Measurements from ENCODE around the gene EIPR1.

The EIPR1 gene

DNA sequence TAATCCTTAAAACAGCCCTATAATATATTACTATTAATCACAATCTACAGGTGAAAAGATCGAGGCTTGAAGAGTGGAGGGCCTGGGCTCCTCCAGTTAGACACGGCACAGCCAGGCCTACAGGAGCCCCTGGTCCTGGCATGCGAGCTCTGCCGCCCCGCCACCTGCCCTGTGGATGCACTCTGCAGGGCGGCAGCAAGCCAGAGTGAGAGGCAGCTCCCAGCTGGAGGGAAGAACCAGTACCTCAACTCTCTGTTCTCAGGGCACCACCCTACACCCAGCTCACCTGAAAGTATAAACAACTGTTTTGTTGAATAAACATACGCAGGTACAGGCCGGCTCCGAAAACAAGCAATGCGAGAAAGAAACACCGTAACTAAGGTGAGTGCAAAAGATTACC lies 34.6 kb downstream of the EIPR1 start:
- no peak for TF ChIP-seq ZFX (IDR thresholded peaks at IDR 0.05)
- TF ChIP-seq, protein P1, sequence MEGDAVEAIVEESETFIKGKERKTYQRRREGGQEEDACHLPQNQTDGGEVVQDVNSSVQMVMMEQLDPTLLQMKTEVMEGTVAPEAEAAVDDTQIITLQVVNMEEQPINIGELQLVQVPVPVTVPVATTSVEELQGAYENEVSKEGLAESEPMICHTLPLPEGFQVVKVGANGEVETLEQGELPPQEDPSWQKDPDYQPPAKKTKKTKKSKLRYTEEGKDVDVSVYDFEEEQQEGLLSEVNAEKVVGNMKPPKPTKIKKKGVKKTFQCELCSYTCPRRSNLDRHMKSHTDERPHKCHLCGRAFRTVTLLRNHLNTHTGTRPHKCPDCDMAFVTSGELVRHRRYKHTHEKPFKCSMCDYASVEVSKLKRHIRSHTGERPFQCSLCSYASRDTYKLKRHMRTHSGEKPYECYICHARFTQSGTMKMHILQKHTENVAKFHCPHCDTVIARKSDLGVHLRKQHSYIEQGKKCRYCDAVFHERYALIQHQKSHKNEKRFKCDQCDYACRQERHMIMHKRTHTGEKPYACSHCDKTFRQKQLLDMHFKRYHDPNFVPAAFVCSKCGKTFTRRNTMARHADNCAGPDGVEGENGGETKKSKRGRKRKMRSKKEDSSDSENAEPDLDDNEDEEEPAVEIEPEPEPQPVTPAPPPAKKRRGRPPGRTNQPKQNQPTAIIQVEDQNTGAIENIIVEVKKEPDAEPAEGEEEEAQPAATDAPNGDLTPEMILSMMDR (conservative IDR thresholded peaks at IDR 0.05), result no peak
- H3K27ac ChIP-seq, result no peak overlapping the region

GRCh38 chr2:3342324-3342723 lies 35.3 kb downstream of the EIPR1 start:
- H3K27ac ChIP-seq, result no peak overlapping the region
- TF ChIP-seq, protein P1 (conservative IDR thresholded peaks at IDR 0.05), result no peak
- TF ChIP-seq ZFX (IDR thresholded peaks at IDR 0.05), result no peak

GRCh38 chr2:3341336-3341735 lies 36.3 kb downstream of the EIPR1 start:
- TF ChIP-seq, protein P1 (conservative IDR thresholded peaks at IDR 0.05), result no peak
- TF ChIP-seq ZFX (IDR thresholded peaks at IDR 0.05), result no peak
- H3K27ac ChIP-seq, result no peak overlapping the region

DNA sequence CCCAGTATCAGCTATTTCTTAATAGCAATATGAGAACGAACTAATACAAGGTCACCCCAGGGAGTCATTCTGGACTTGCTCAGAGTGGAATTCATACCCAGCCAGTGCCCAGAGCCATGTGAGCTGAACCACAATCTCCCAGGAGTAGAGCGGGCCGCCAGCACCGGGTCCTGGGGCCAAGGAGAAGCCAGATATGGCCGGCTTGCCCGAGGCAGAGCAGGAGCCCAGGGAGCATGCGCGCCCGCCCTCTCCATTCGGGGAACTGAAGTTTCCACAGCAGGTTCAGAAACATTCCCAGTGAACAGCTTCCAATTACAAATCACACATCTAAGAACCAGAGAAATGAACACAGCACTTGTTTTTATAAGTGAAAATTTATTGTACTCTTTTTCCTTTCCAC lies 37.5 kb downstream of the EIPR1 start:
- TF ChIP-seq, protein P1 (conservative IDR thresholded peaks at IDR 0.05), result no peak
- TF ChIP-seq ZFX (IDR thresholded peaks at IDR 0.05), result no peak
- H3K27ac ChIP-seq, result no peak overlapping the region

- TF ChIP-seq, protein P1 (conservative IDR thresholded peaks at IDR 0.05), result no peak
- no peak for TF ChIP-seq ZFX (IDR thresholded peaks at IDR 0.05)
- H3K27ac ChIP-seq, result no peak overlapping the region
Measured at GRCh38 chr2:3338340-3338739, 39.3 kb downstream of the EIPR1 start.

DNA sequence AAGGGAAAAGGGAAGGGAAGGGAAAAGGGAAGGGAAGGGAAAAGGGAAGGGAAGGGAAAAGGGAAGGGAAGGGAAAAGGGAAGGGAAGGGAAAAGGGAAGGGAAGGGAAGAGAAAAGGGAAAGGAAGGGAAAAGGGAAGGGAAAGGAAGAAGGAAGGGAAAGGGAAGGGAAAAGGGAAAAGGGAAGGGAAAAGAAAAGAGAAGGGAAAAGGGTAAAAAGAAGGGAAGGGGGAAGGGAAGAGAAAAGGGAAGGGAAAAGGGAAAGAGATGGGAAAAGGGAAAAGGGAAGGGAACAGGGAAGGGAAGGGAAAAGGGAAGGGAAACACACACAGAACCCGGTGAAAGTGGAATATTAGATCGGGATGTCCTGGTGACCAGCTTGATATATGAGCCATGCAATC lies 40.8 kb downstream of the EIPR1 start:
- no peak for TF ChIP-seq ZFX (IDR thresholded peaks at IDR 0.05)
- TF ChIP-seq, protein P1 (conservative IDR thresholded peaks at IDR 0.05), result no peak
- no peak overlapping the region for H3K27ac ChIP-seq

GRCh38 chr2:3334392-3335345 lies 42.9 kb downstream of the EIPR1 start:
- H3K27ac ChIP-seq, result no peak overlapping the region
- TF ChIP-seq, protein P1 (conservative IDR thresholded peaks at IDR 0.05), result no peak
- no peak for TF ChIP-seq ZFX (IDR thresholded peaks at IDR 0.05)
